ENCODE data around the gene PHF3.

Gene PHF3

GRCh38 chr6:63635588-63636517, at the start of gene PHF3:
Gene PHF3, plus strand, starts transcription at chr6:63635802. Its CDS starts 10,750 bp downstream, at chr6:63646552.
- DNase-seq: peak; percentile 91 to 97 (median 96)

GRCh38 chr6:63589952-63590411, 45.6 kb upstream of the PHF3 start:
- DNase-seq: no peak

GRCh38 chr6:63592886-63593285, 42.7 kb upstream of the PHF3 start:
- DNase-seq: no peak

GRCh38 chr6:63597141-63598048, 38.2 kb upstream of the PHF3 start:
- peak in 2 of 3 donors; percentile 35 to 64 for DNase-seq

GRCh38 chr6:63598049-63599036, 37.3 kb upstream of the PHF3 start:
- peak; percentile 71 to 75 (median 72) for DNase-seq

GRCh38 chr6:63599243-63599642, 36.4 kb upstream of the PHF3 start:
- no peak for DNase-seq

- peak; percentile 29 to 75 (median 65) for DNase-seq
Measured at GRCh38 chr6:63600136-63600535, 35.5 kb upstream of the PHF3 start.

- peak in 1 of 3 donors; percentile 29 for DNase-seq
Measured at GRCh38 chr6:63609231-63609630, 26.4 kb upstream of the PHF3 start.

- no peak for DNase-seq
Measured at GRCh38 chr6:63610944-63611343, 24.7 kb upstream of the PHF3 start.

GRCh38 chr6:63611560-63611959, 24.0 kb upstream of the PHF3 start:
- DNase-seq: no peak

- DNase-seq: no peak
Measured at GRCh38 chr6:63615590-63615989, 20.0 kb upstream of the PHF3 start.

- DNase-seq: no peak
Measured at GRCh38 chr6:63624091-63624490, 11.5 kb upstream of the PHF3 start.

- DNase-seq: no peak
Measured at GRCh38 chr6:63630466-63630865, 5.1 kb upstream of the PHF3 start.

- DNase-seq: no peak
Measured at GRCh38 chr6:63634630-63635029, 972 bp upstream of the PHF3 start.

GRCh38 chr6:63635215-63635587, 401 bp upstream of the PHF3 start:
- DNase-seq: no peak

- DNase-seq: peak; percentile 44 to 69 (median 44)
Measured at GRCh38 chr6:63636518-63637021, 968 bp downstream of the PHF3 start.

- no peak for DNase-seq
Measured at GRCh38 chr6:63637865-63638445, 2.4 kb downstream of the PHF3 start.

GRCh38 chr6:63640062-63640461, 4.5 kb downstream of the PHF3 start:
- DNase-seq: peak in 2 of 3 donors; percentile 1 to 26

- no peak for DNase-seq
Measured at GRCh38 chr6:63643862-63644261, 8.3 kb downstream of the PHF3 start.

GRCh38 chr6:63644668-63645326, 9.2 kb downstream of the PHF3 start:
- DNase-seq: no peak

- no peak for DNase-seq
Measured at GRCh38 chr6:63649269-63649668, 13.7 kb downstream of the PHF3 start.

All from suppressor macrophage treated with lipopolysaccharide for 1 hour (primary cell).